OCI-LY3 (cell line): Measurements from ENCODE around the gene RPS6KL1.

ENCODE experiments used
- CTCF ChIP-seq: fragments of 200-600, 300-600 bp; sonication (generic); IDR thresholded peaks from 2 replicates; pipeline ENCODE4 v1.5.1; 2014; ENCODE audit warnings: antibody characterized with exemption, low read length, low read depth
- EZH2phosphoT487 ChIP-seq: fragments of 200-600 bp; shearing (Covaris generic); IDR thresholded peaks from 2 replicates; pipeline ENCODE4 v1.6.1; 2018; ENCODE audit warnings: antibody characterized with exemption, mixed run types, low read depth

GRCh38 chr14:74909911-74910310, 13.1 kb downstream of the RPS6KL1 start:
- TF ChIP-seq CTCF (no peak), EZH2phosphoT487 (no peak)
